Mesothelial cell of epicardium (in vitro differentiated cells): ENCODE measurements around the gene ALPK3. TPM values are rescaled to one million over a fixed set of nuclear protein-coding genes. Genes with fewer than 3 reads are reported as not detected.
"Not testable (repeated sequence)": the region's sequence is repeated elsewhere in the genome, so short reads cannot be mapped to it uniquely, and the experiment has no call there.

Experiments used
- DNase-seq, 2 experiments: peaks; one replicate each; pipeline ENCODE4 v3.0.0; 2021; ENCODE audit warnings: low spot score in 2 of 2; ENCODE audit not compliant: unreplicated experiment in 2 of 2
- H3K27ac Mint-ChIP-seq: 2 replicates; pipeline ENCODE4 v1.8.0; 2021; ENCODE audit warnings: mixed read lengths
- H3K27me3 Mint-ChIP-seq: 2 replicates; pipeline ENCODE4 v1.8.0; 2021; ENCODE audit warnings: low read depth, mixed read lengths
- H3K36me3 Mint-ChIP-seq: 2 replicates; pipeline ENCODE4 v1.8.0; 2021; ENCODE audit warnings: mixed read lengths
- H3K4me1 Mint-ChIP-seq: 2 replicates; pipeline ENCODE4 v1.8.0; 2021; ENCODE audit warnings: mixed read lengths
- H3K4me3 Mint-ChIP-seq: 2 replicates; pipeline ENCODE4 v1.8.0; 2021; ENCODE audit warnings: mild to moderate bottlenecking, moderate library complexity, mixed read lengths
- H3K9me3 Mint-ChIP-seq: 2 replicates; pipeline ENCODE4 v1.8.0; 2021; ENCODE audit warnings: mixed read lengths
- CTCF ChIP-seq: fragments of 200-600 bp; sonication (generic); IDR thresholded peaks from one replicate; pipeline ENCODE4 v1.5.0; 2021; ENCODE audit warnings: antibody characterized with exemption; ENCODE audit not compliant: unreplicated experiment
- total RNA-seq: library from RNA; stranded (reverse); gene quantifications from 3 replicates; pipeline ENCODE4 v1.2.1, GENCODE V29; 2021

Gene ALPK3
- total RNA-seq, 1 donor from 2014 or later: 31.3 TPM

- no peak overlapping the region for H3K27ac Mint-ChIP-seq
- TF ChIP-seq CTCF: no peak
These were observed 58.0 kb downstream of the ALPK3 start for GRCh38 chr15:84874981-84875699.

GRCh38 chr15:84876269-84876668 lies 59.1 kb downstream of the ALPK3 start:
- Mint-ChIP-seq H3K27ac (no peak overlapping the region), H3K9me3 (no peaks in the 10 kb centered on the region), H3K36me3 (no peaks in the 10 kb centered on the region), H3K27me3 (no peaks in the 10 kb centered on the region), H3K4me1 (peaks cover 10% of the 10 kb centered on the region), H3K4me3 (no peak overlapping the region)
- DNase-seq: no peak
- no peak for TF ChIP-seq CTCF

More at GRCh38 chr15:84874981-84875699, 58.0 kb downstream of the ALPK3 start:
- Mint-ChIP-seq H3K36me3 (peaks cover 2% of the 10 kb centered on the region), H3K4me3 (no peak overlapping the region), H3K27me3 (no peaks in the 10 kb centered on the region), H3K4me1 (peaks cover 10% of the 10 kb centered on the region), H3K9me3 (no peaks in the 10 kb centered on the region)
- DNase-seq: no peak

GRCh38 chr15:84877701-84878100 lies 60.5 kb downstream of the ALPK3 start:
- H3K27me3 Mint-ChIP-seq, H3K4me3 Mint-ChIP-seq: not testable (repeated sequence)

GRCh38 chr15:84878504-84878903 lies 61.3 kb downstream of the ALPK3 start:
- peaks cover 10% of the 10 kb centered on the region for H3K4me1 Mint-ChIP-seq

More at GRCh38 chr15:84877701-84878100, 60.5 kb downstream of the ALPK3 start:
- not testable (repeated sequence) for H3K36me3 Mint-ChIP-seq, H3K4me1 Mint-ChIP-seq, DNase-seq, H3K27ac Mint-ChIP-seq, H3K9me3 Mint-ChIP-seq

GRCh38 chr15:84879088-84879780 lies 62.1 kb downstream of the ALPK3 start:
- no peaks in the 10 kb centered on the region for H3K36me3 Mint-ChIP-seq
- no peak for DNase-seq
- TF ChIP-seq CTCF: no peak
- H3K4me3 Mint-ChIP-seq: no peak overlapping the region
- H3K27ac Mint-ChIP-seq: no peak overlapping the region
- no peaks in the 10 kb centered on the region for H3K9me3 Mint-ChIP-seq
- no peaks in the 10 kb centered on the region for H3K27me3 Mint-ChIP-seq
- H3K4me1 Mint-ChIP-seq: peaks cover 9% of the 10 kb centered on the region

More at GRCh38 chr15:84878504-84878903, 61.3 kb downstream of the ALPK3 start:
- H3K4me3 Mint-ChIP-seq: no peak overlapping the region
- H3K9me3 Mint-ChIP-seq: no peaks in the 10 kb centered on the region
- peak in 1 of 2 experiments; percentile 51 for DNase-seq
- no peaks in the 10 kb centered on the region for H3K36me3 Mint-ChIP-seq
- H3K27ac Mint-ChIP-seq: peak overlapping the region; percentile 47
- peak; percentile 35 for TF ChIP-seq CTCF
- no peaks in the 10 kb centered on the region for H3K27me3 Mint-ChIP-seq

GRCh38 chr15:84880007-84880406 lies 62.9 kb downstream of the ALPK3 start:
- H3K4me1 Mint-ChIP-seq: peaks cover 9% of the 10 kb centered on the region
- no peaks in the 10 kb centered on the region for H3K9me3 Mint-ChIP-seq
- H3K4me3 Mint-ChIP-seq: no peak overlapping the region
- no peak overlapping the region for H3K27ac Mint-ChIP-seq
- no peak for TF ChIP-seq CTCF
- no peaks in the 10 kb centered on the region for H3K36me3 Mint-ChIP-seq
- DNase-seq: no peak
- no peaks in the 10 kb centered on the region for H3K27me3 Mint-ChIP-seq
